H54 (cell line): ENCODE results near the gene TAS1R1.

Experiments
- DNase-seq: peaks from one replicate; pipeline ENCODE4 v3.0.0; 2011; ENCODE audit warnings: low spot score, mixed read lengths; ENCODE audit not compliant: insufficient read length
- FAIRE-seq: peaks from 3 replicates; lab custom pipeline; 2011; peaks lifted over from hg19 to GRCh38; lab: Jason Lieb, UNC
- POLR2A ChIP-seq: IDR thresholded peaks from 2 replicates; pipeline ENCODE4 v1.6.1; 2011; ENCODE audit warnings: low read depth, mild to moderate bottlenecking, low read length

Gene TAS1R1

DNA sequence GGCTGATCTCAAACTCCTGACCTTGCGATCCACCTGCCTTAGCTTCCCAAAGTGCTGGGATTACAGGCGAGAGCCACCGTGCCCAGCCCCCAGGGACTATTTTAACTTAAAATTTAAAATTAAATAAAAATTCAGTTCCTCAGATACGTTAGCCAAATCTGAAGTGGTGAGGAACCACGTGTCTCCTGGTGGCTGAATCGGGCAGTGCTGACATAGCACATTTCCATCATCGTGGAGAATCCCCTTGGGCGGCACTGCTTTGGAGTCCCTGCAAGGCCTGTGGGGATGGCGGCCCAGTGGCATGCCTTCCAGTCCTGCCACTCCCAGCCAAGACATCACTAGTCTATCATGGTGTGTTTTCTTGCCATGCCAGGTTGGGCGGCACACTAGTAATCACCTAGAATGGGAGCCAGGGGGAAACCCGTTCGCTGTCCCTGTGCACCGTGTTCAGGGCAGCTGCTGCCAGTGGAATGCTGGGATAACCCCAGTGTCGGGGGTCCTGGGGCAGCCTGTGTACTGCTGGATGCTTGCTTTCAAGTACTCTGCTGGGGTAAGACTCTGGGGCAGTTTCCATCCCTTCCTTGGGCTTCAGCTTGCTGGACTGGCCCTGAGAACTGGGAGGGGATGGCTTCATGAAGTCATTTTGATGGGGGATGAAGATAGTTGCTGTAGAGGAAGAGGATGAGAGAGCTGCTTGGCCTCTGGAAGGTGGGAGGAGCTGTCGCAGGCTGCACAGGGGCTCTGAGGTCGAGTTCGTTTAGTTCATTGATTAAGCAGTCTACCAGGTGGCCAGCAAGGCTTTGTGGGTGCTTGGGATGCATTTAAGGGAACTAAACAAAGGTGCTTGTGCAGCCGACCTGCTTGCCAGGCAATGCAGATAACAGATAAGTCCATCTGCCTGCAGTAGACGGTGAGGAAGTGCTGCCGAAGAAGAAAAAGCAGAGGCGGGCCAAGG, 29.3 kb downstream of the TAS1R1 start:
- FAIRE-seq (no peak), DNase-seq (no peak)
- no peak for TF ChIP-seq POLR2A

DNA sequence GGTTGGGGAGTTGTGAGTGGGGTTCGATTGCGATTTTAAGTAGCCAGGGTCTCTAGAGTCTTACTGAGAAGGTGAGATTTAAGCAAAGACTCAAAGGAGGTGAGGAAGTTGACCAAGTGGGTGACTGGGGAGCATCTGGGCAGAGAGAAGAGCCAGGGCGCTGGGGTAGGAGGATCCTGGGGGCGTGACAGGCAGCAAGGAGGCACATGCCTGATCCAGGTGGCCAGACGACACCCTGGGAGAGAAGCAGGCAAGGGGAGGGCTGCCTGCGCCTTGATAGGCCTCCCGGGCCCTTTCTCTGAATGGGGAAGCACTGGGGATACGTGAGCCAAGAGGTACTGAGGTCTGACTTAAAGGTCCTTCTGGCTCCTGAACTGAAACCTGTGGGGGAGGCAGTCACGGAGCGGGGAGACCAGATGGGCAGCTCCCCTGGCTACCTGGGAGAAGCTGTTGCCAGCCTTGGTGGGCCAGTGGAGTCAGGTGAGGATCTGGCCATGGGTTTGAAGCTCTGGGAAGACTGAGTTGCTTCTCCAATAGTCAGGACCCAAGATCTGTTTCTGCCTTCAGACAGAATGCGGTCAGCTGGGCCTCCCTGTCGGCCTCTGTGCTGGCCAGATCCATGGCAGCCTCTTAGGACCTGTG, 30.1 kb downstream of the TAS1R1 start:
- TF ChIP-seq POLR2A: no peak
- FAIRE-seq (no peak), DNase-seq (no peak)

DNA sequence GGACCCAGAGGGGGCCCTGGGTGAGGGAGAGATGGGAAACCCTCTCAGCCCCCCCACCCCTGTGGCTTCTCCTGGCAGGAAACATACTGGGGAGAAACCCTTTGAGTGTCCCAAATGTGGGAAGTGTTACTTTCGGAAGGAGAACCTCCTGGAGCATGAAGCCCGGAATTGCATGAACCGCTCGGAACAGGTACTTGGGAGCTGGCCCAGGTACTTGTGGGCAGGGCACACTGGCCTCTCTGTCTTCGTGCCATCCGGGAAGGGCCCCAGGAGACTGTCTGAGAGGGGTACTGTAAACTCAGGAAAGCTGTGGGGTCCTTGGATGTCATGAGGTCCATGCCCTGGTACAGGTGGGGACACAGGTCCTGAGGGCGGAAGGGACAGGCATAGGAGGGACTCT, 30.7 kb downstream of the TAS1R1 start:
- TF ChIP-seq POLR2A: no peak
- no peak for FAIRE-seq
- DNase-seq: no peak

DNA sequence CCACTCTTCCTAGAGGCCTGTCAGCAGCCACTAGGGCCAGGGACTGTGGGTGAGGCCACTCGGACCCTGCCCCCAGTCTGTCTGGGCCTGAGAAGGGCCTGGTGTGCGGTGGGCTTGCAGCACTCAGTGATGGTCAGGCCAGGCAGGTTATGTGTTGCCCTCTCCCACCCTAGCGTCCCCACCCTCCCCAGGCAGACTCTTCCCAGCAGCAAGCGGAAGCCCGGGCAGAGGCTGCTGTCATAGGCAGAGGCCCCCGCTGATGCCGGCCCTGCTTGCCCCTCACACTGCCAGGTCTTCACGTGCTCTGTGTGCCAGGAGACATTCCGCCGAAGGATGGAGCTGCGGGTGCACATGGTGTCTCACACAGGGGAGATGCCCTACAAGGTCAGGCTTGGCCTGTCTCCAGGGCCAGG, 31.3 kb downstream of the TAS1R1 start:
- DNase-seq (no peak), FAIRE-seq (no peak)
- no peak for TF ChIP-seq POLR2A

DNA sequence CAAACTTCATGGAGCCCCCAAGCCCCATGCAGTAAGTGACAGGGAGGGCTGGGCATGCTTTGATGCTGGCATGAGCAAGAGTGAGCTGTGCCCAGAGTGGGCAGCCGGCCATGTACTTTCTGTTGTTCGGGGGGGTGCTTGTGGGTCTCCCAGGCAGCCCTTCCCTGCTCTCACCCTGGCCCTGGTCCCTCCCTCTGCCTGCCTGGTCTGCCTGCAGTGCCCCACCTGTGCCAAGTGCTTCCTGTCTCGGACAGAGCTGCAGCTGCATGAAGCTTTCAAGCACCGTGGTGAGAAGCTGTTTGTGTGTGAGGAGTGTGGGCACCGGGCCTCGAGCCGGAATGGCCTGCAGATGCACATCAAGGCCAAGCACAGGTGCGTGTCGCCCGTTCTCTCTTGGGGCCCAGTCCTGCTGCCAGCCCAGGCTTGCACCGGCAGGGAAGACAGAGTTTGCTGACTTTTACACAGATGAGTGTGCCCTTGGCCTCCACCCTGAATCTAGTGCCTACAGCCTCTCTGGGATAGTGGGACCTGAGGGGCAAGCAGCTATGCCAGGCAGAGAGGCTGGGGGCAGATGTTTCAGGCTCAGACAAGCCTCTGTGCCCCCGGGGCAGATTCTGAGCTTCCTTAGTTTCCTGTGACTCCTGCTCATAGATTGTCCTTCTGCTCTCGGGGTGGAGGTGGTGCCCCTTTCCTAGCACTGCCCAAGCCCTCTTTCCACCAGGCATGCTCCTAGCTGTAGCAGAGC, 32.3 kb downstream of the TAS1R1 start:
- DNase-seq (no peak), FAIRE-seq (no peak)
- no peak for TF ChIP-seq POLR2A

DNA sequence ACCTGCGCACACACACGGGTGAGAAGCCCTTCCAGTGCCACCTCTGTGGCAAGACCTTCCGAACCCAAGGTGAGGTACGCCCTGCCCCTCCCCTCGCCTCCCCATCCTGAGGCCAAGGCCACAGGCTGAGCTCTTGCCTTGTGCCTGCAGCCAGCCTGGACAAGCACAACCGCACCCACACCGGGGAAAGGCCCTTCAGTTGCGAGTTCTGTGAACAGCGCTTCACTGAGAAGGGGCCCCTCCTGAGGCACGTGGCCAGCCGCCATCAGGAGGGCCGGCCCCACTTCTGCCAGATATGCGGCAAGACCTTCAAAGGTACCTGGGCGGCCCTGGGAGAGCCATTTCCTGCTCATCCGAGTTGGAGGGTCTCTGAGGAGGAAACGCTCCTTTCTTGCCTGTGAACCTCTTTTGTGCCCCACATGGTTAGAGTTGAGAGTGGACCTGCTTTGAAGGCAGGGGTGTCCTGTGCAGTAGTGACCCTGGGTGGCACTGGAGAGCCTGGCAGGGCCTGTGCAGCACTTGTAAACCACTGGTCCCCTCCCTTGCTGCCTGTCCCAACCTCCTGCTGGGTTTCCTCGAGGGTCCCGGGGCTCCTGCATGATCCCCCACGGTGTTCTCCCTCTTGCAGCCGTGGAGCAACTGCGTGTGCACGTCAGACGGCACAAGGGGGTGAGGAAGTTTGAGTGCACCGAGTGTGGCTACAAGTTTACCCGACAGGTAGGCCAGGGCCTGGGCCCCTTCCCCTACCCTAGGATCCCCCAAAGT, 33.2 kb downstream of the TAS1R1 start:
- TF ChIP-seq POLR2A: no peak
- FAIRE-seq (no peak), DNase-seq (no peak)

DNA sequence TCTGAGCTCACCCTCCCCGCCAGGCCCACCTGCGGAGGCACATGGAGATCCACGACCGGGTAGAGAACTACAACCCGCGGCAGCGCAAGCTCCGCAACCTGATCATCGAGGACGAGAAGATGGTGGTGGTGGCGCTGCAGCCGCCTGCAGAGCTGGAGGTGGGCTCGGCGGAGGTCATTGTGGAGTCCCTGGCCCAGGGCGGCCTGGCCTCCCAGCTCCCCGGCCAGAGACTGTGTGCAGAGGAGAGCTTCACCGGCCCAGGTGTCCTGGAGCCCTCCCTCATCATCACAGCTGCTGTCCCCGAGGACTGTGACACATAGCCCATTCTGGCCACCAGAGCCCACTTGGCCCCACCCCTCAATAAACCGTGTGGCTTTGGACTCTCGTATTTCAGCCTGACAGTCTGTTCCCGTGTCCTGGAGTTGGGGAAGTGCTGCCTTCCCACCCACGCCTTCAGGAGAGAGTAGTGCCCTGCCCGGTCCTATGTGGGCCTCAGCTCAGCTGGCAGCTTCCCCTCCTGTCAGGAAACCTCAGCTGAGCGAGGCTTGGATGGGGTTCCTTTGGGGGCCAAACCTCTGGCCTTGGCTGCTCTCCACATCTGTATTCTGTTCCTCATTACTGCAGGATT, 33.9 kb downstream of the TAS1R1 start:
- FAIRE-seq: no peak

DNA sequence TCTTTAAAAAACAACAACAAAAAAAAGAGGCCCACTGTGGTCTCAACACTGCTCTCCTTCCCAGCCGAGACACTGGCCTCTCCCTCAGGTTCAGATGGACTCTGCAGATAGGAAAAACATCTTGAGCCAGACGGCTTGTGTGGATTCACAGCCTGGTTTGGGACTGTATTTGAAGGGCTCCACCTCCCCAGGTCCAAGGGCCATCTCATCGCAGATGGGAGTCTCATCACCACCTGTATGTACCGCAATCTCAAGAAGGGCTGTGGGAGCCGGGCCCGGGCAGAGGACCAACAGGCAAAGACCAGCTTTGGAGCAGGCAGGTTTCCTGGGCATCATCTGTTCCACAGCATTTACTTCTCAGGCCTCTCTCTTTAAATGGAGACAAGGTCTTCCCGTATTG, 34.9 kb downstream of the TAS1R1 start:
- FAIRE-seq (no peak), DNase-seq (no peak)
- TF ChIP-seq POLR2A: no peak

More for the DNA sequence above, 33.9 kb downstream of the TAS1R1 start:
- no peak for DNase-seq
- no peak for TF ChIP-seq POLR2A

DNA sequence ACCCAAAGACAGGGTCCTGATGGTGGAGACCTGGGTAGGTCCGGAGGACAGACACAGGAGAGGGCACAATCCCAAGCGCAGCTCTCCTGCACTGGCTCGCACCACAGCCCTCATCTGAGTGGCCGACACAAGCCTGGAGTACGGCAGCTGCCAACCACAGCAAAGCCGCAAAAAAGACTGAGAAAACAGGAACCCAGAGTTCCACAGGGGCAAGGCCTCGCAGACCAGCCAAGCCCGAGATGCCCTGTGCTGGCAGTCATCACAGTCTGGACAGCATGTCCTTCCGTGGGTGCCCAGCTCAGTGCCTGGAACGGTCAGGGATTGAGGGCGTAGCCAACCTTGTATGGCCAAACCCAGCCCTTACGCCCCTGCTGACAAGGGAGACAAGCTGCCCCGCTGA, 36.1 kb downstream of the TAS1R1 start:
- DNase-seq: no peak
- no peak for TF ChIP-seq POLR2A
- FAIRE-seq: no peak

DNA sequence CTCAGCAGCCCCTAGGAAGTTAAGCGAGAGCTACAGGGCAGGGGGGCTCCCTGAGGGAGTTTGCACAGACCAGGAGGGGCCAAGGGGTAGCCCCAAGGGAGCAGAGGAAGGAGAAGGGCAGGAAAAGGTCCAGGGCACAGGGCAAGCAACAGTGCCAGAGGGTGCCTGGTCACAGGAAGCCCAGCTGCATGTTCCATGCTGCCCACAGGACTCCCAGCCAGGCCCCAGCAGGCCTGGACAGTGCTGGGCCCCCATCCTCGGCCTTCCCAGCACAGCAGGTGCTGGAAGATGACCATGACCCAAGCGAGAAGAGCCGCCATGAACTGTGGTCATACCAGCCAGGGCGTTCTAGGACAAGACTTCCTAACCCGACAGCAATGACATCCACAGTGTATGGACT, 36.5 kb downstream of the TAS1R1 start:
- no peak for DNase-seq
- no peak for TF ChIP-seq POLR2A
- no peak for FAIRE-seq

DNA sequence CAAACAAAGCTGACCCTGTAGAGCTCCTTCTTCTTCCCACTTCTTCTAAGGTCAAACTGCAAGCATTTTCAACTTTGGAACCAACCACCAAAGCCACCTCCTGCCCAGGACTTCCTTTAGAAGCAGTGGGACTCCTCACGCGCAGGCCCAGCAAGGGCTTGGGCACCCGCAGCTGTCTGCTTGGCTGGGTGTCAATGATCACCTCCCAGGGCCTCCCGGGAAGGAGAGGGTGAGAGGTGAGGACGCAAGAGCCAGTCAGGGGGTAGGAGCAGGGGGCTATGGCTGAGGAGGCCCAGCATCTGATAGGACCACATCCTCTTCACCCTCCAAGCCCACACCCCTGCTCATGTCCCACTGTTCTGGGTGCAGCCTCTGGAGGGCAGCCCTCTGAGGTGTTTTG, 37.3 kb downstream of the TAS1R1 start:
- DNase-seq (no peak), FAIRE-seq (no peak)
- TF ChIP-seq POLR2A: no peak

DNA sequence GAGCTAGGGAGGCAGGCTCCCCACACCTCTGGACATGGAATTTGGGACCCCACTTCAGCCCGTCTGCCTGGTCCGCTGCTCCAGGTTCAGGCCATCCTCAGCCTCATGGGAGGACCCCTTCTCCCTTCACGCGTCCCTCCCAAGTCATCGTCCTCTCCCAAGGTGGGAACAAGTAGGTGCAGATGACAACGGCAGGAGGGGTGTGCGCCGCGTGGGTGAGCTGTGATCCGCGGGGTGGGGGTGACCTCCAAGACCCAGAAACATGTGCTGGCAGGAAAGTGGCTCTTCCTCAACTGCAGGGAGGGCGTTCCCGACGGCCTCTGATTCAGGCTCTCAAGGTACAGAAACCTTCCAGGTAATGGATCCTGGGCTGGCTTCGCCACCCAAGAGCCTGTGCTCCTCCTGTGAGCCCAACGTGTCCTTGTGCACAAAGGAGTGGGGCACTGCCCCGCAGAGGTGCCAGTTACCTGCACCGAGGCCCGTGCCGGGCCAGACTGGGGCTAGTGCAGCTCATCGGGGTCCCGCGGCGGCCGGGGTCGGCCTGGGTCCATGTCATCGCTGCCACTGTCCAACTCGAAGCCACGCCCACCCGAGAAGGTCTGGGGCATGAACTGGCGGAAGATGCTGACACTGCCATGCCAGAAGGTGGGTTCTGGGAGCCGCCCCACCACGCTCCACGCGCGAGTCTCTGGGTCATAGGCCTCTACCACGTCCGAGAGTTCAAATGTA, 37.9 kb downstream of the TAS1R1 start:
- FAIRE-seq: no peak
- no peak for DNase-seq

More for the DNA sequence above, 37.9 kb downstream of the TAS1R1 start:
- TF ChIP-seq POLR2A: no peak
